Measurements from ENCODE around the gene C16orf92. TPM values are rescaled to one million over a fixed set of nuclear protein-coding genes. Genes with fewer than 3 reads are reported as not detected.

C16orf92 gene
- total RNA-seq, 1 experiment from 2014 or later, result not detected

DNA sequence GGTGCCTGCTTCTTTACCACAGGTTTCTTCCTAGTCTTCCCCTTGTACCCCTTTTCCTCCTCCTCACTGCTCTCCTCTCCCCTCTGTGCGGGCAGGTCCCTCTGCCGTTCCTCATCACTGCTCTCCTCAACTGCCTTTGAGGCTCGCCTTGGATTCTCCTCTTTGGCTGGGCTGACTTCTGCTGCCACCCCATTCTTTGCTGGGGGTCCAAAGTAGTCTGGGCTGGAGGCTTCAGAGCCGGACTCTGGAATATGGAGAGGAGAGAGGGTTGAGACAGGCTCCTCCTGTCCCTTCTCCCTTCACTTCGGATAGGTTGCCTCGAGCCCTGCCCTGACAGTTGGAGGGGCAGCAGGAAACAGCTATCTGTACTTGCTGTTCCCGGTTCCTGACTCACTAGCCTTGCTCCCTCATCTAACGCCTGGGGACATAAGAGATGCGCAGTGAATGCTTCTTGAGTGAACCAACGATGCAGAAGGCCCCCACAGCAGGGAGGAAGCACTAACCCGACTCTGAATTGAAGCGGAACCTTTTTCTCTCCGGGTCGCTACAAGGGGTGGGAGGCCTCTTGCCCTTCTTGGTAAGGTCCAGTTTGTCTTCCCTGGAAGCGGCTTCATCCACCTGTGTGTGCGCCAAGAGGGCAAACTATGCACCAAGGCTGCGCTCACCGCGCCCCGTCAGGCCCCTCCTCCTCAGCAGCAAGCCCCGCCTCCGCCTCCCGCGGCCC is 28.2 kb upstream of the C16orf92 start:
- no TSS peak for BruUV-seq (replicated peaks)
- peaks cover 16% of the 10 kb centered on the region for H3K4me1 ChIP-seq (ENCODE audit: insufficient read depth, low read length, poor library complexity, severe bottlenecking)
- TF ChIP-seq EZH2 (IDR thresholded peaks at IDR 0.05; ENCODE audit: borderline replicate concordance, low read depth, low read length, poor library complexity, severe bottlenecking), result no peak
- TF ChIP-seq, protein P1, sequence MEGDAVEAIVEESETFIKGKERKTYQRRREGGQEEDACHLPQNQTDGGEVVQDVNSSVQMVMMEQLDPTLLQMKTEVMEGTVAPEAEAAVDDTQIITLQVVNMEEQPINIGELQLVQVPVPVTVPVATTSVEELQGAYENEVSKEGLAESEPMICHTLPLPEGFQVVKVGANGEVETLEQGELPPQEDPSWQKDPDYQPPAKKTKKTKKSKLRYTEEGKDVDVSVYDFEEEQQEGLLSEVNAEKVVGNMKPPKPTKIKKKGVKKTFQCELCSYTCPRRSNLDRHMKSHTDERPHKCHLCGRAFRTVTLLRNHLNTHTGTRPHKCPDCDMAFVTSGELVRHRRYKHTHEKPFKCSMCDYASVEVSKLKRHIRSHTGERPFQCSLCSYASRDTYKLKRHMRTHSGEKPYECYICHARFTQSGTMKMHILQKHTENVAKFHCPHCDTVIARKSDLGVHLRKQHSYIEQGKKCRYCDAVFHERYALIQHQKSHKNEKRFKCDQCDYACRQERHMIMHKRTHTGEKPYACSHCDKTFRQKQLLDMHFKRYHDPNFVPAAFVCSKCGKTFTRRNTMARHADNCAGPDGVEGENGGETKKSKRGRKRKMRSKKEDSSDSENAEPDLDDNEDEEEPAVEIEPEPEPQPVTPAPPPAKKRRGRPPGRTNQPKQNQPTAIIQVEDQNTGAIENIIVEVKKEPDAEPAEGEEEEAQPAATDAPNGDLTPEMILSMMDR (conservative IDR thresholded peaks at IDR 0.05; ENCODE audit: low read depth, low read length), result no peak
- CTCF ChIA-PET, result no interaction called here
- no peaks in the 10 kb centered on the region for H3K9me3 ChIP-seq (ENCODE audit: low read depth, low read length, poor library complexity, severe bottlenecking)
- peak overlapping the region; percentile 91 for H3K27ac ChIP-seq (ENCODE audit: low read depth, low read length, poor library complexity, severe bottlenecking)
- peak overlapping the region; percentile 66 for H3K4me3 ChIP-seq (ENCODE audit: low read depth, low read length, poor library complexity, severe bottlenecking)
- intact Hi-C loops (cut with micrococcal nuclease; ENCODE audit: unreplicated experiment), result no loop called here
- DNase-seq (ENCODE audit: low spot score), result peak; percentile 36
- peaks cover 41% of the 10 kb centered on the region for H3K36me3 ChIP-seq (ENCODE audit: insufficient read depth, low read length, poor library complexity, severe bottlenecking)
- H3K27me3 ChIP-seq (replicated peaks; ENCODE audit: insufficient read depth, low read depth, low read length, poor library complexity), result no peaks in the 10 kb centered on the region
- POLR2A ChIA-PET (ENCODE audit: low non-redundant PET), result no interaction called here

DNA sequence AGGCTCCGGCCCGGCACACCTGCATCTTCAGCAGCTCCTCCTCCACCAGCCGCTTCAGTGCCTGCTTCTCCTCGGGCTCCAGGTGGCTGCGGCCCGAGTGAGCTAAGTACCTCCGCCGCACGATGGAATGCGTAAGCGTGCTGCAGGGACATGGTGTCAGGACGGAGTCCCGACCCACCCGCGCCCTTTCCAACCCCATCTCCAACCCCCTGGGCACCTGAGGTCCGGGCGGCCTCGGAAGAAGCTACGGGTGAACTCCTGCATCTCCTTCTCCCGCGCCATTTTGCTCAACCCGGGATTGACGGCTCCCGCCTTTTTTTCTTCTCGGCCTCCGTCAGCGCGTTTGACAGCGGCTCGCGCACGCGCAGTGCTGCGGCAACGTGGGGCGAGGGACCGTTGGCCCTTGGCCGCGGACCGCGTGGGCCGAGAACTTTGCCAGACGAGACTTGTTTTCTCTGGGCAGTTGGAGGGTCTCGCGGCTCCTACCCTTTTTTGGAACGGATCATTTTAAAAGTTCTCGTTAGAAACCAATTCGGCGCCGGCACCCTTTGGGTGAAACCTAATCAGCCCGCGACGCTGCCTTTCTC is 27.6 kb upstream of the C16orf92 start, which contains the start of gene HIRIP3:
TSS of gene HIRIP3 (minus strand) at position 294 of the 587 bp plus-strand sequence. CDS start at position 282, 12 bp downstream.
- Histone ChIP-seq H3K27ac (ENCODE audit: low read depth, low read length, poor library complexity, severe bottlenecking) (peak within 1 kb of the TSS; percentile 91), H3K4me3 (ENCODE audit: low read depth, low read length, poor library complexity, severe bottlenecking) (peak within 1 kb of the TSS; percentile 66), H3K27me3 (replicated peaks; ENCODE audit: insufficient read depth, low read depth, low read length, poor library complexity) (no peaks in the 10 kb centered on the region), H3K9me3 (ENCODE audit: low read depth, low read length, poor library complexity, severe bottlenecking) (no peaks in the 10 kb centered on the region), H3K4me1 (ENCODE audit: insufficient read depth, low read length, poor library complexity, severe bottlenecking) (peaks cover 16% of the 10 kb centered on the region), H3K36me3 (ENCODE audit: insufficient read depth, low read length, poor library complexity, severe bottlenecking) (peaks cover 35% of the 10 kb centered on the region)
- TF ChIP-seq EZH2 (IDR thresholded peaks at IDR 0.05; ENCODE audit: borderline replicate concordance, low read depth, low read length, poor library complexity, severe bottlenecking), result no peak
- TF ChIP-seq, protein P1 (conservative IDR thresholded peaks at IDR 0.05; ENCODE audit: low read depth, low read length), result no peak
- BruUV-seq (replicated peaks), result no TSS peak
- DNase-seq (ENCODE audit: low spot score), result peak; percentile 93
- ChIA-PET POLR2A (ENCODE audit: low non-redundant PET) (no interaction called here), CTCF (no interaction called here)
- intact Hi-C loops (cut with micrococcal nuclease; ENCODE audit: unreplicated experiment), result no loop called here

DNA sequence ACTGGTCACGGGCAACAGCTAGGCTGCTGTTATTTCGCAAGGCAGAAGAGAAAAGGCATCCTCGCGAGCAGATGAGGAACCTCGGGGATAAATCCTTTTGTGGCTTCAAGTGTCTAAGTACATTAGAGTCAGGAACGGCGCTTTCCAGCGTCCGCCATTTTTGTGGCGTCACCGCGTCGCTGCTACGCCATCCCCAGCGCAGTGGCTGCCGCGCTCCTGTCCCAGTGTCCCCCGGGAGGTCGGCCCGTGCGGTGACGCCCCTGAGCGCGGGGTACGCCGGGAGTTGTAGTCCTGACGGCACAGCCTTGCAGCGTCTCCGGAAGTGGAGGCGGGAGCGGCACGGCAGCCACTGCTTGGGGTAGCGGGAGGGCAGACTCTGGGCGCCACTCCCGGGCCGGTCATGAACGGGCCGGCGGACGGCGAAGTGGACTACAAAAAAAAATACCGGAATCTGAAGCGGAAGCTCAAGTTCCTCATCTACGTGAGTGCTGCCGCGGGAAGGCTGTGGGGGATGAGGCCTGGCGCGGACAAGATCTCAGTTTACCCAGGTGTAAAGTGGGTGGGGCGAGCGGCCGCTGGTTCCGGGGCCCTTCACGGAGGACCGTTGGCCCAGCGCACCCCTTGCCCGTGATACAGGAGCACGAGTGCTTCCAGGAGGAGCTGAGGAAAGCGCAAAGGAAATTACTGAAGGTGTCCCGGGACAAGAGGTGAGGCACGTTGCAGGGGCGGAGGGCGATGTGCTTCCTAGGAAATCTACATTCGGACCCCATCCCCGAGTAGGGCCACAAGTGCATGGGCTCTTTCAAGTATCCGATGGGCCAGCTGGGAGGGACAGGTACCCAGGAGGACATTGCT is 26.9 kb upstream of the C16orf92 start, which contains the start of gene INO80E:
TSS of gene INO80E (plus strand) at position 331 of the 855 bp plus-strand sequence. CDS start at position 401, 70 bp downstream.
- peak within 1 kb of the TSS; percentile 66 for H3K4me3 ChIP-seq (ENCODE audit: low read depth, low read length, poor library complexity, severe bottlenecking)
- H3K27ac ChIP-seq (ENCODE audit: low read depth, low read length, poor library complexity, severe bottlenecking), result peak within 1 kb of the TSS; percentile 91
- H3K27me3 ChIP-seq (replicated peaks; ENCODE audit: insufficient read depth, low read depth, low read length, poor library complexity), result no peaks in the 10 kb centered on the region
- TF ChIP-seq, protein P1 (conservative IDR thresholded peaks at IDR 0.05; ENCODE audit: low read depth, low read length), result no peak
- TF ChIP-seq EZH2 (IDR thresholded peaks at IDR 0.05; ENCODE audit: borderline replicate concordance, low read depth, low read length, poor library complexity, severe bottlenecking), result no peak
- intact Hi-C loops (cut with micrococcal nuclease; ENCODE audit: unreplicated experiment), result no loop called here
- H3K4me1 ChIP-seq (ENCODE audit: insufficient read depth, low read length, poor library complexity, severe bottlenecking), result peaks cover 16% of the 10 kb centered on the region
- BruUV-seq (replicated peaks), result no TSS peak
- ChIA-PET POLR2A (ENCODE audit: low non-redundant PET) (no interaction called here), CTCF (no interaction called here)
- DNase-seq (ENCODE audit: low spot score), result peak; percentile 99
- no peaks in the 10 kb centered on the region for H3K9me3 ChIP-seq (ENCODE audit: low read depth, low read length, poor library complexity, severe bottlenecking)
- peaks cover 29% of the 10 kb centered on the region for H3K36me3 ChIP-seq (ENCODE audit: insufficient read depth, low read length, poor library complexity, severe bottlenecking)

Measured in A673 (cell line).